Ovary (tissue), 10 donors: Measurements from ENCODE around the gene ANKFN1. TPM values are rescaled to one million over a fixed set of nuclear protein-coding genes. Genes with fewer than 3 reads are reported as not detected.

Experiments
- DNase-seq, 5 donors: peaks; one replicate each; pipeline ENCODE4 v3.0.0-alpha.2; 2019 to 2020
- H3K27ac ChIP-seq, 2 donors: fragments of 200-600 bp; one replicate each; pipeline versions ENCODE4 v1.5.1 to v1.8.0; 2019 to 2022
- H3K27me3 ChIP-seq: fragments of 200-600 bp; one replicate; pipeline ENCODE4 v1.8.0; 2022
- H3K36me3 ChIP-seq: fragments of 200-600 bp; sonication (generic); one replicate; pipeline ENCODE4 v1.5.1; 2019
- H3K4me1 ChIP-seq: one replicate; pipeline ENCODE4 v1.8.1; 2013; ENCODE audit warnings: mild to moderate bottlenecking, moderate library complexity; ENCODE audit not compliant: insufficient read depth
- H3K4me3 ChIP-seq: fragments of 200-600 bp; sonication (generic); one replicate; pipeline ENCODE4 v1.5.1; 2017
- H3K9me3 ChIP-seq, 2 donors: fragments of 200-600 bp in 1 of 2; sonication (generic) in 1 of 2; one replicate each; pipeline versions ENCODE4 v1.5.1 to v1.8.1; 2013 to 2019; ENCODE audit warnings: mild to moderate bottlenecking in 1 of 2, moderate library complexity in 1 of 2
- CTCF ChIP-seq, 3 donors: fragments of 450-650 bp in 2 of 3; fragments of 200-600 bp in 1 of 3; IDR thresholded peaks; one replicate each; pipeline versions ENCODE4 v1.5.1 to v1.8.0; 2016 to 2022; ENCODE audit warnings: antibody characterized with exemption in 3 of 3, mild to moderate bottlenecking in 1 of 3
- EP300 ChIP-seq: sonication (generic); formaldehyde crosslinking; IDR thresholded peaks from one replicate; pipeline ENCODE4 v1.6.1; 2017; ENCODE audit warnings: antibody characterized with exemption
- POLR2A ChIP-seq: fragments of 450-650 bp; IDR thresholded peaks from one replicate; pipeline ENCODE4 v1.6.1; 2017; ENCODE audit warnings: antibody characterized with exemption, mild to moderate bottlenecking, moderate library complexity
- WGBS, 3 donors: extraction: QIAGEN DNeasy Blood & Tissue Kit in 1 of 3; methylation state at CpG; one replicate each; pipeline versions ENCODE4 v1.1.5 to v1.1.7; 2013 to 2017; 5-methylcytosine and 5-hydroxymethylcytosine counted together
- intact Hi-C, 4 donors: fragments of 100-400 bp; cut with DNase I; formaldehyde crosslinking; loops; one replicate each; pipeline versions ENCODE4 v1.11.0 to v1.15.1; 2022 to 2023
- long read RNA-seq, 3 donors: library from polyadenylated mRNA in 2 of 3; unstranded in 2 of 3; transcript quantifications; one replicate each; pipeline ENCODE4 v2.0.0 and lab custom pipeline, GENCODE V29; 2021 to 2026
- polyA plus RNA-seq, 2 donors: library from polyadenylated mRNA; stranded (reverse); fragments of 200-250 nt in 1 of 2; fragments of 350-450 nt in 1 of 2; fragmentation: Illumina TruSeq in 1 of 2; extraction: RNeasy Lipid Tissue Mini Kit (QIAGEN cat#74804) in 1 of 2; gene quantifications; one replicate each; pipeline ENCODE4 v1.2.3, GENCODE V29; 2013 to 2014
- total RNA-seq, 7 donors: library from RNA; depleted of rRNA in 2 of 7; stranded (reverse); fragments of >200 nt in 2 of 7; fragmentation: NEBNext Ultra II Directional in 3 of 7; extraction: Animal tissue kit (Norgen Biotek cat#: 25700) in 3 of 7; gene quantifications; one replicate each; pipeline versions ENCODE4 v1.1.0 to v1.2.4, GENCODE V29; 2016 to 2023
- donor health status: DM: no; HTN: no; CAD: no; lungs with moderate emphysema.
- donor health status: DM: no; HTN: no; CAD: no.
- donor health status: Bipolar disorder and iron deficiency.
- donor health status: DM: yes; HTN: yes; CAD: no.
- donor health status: DM: no; HTN: no; CAD: no.
- donor health status: DM: yes; HTN: yes; CAD: no.

Gene ANKFN1
- total RNA-seq, result 1 to 10 TPM in 2 of 7 donors, under 1 TPM in 3, not detected in 2; 0.25 to 4.4 (median 0.71) TPM
- under 1 TPM in 1 of 2 donors, not detected in 1; 0.02 TPM for polyA plus RNA-seq
- long read RNA-seq, donor 1, result 0 reads
- long read RNA-seq, donor 2, result 0 reads
- long read RNA-seq, donor 3, result 0 reads

GRCh38 chr17:56152874-56153602, at the start of gene ANKFN1:
Gene ANKFN1, plus strand, starts transcription at chr17:56153475. Its CDS starts 59,193 bp downstream, at chr17:56212668.
- H3K4me1 ChIP-seq, result no peaks in the 10 kb centered on the region
- DNase-seq, result no peak
- no peaks in the 10 kb centered on the region for H3K9me3 ChIP-seq
- H3K27me3 ChIP-seq, result no peaks in the 10 kb centered on the region
- no peak within 1 kb of the TSS for H3K27ac ChIP-seq
- no peaks in the 10 kb centered on the region for H3K36me3 ChIP-seq
- 46 to 53% (median 50%) methylated on average over 11 of the region's 11 CpGs for WGBS, 3 donors
- intact Hi-C loops, result no loop called here
- TF ChIP-seq POLR2A, result no peak
- TF ChIP-seq EP300, result no peak
- no peak for TF ChIP-seq CTCF (IDR thresholded peaks at IDR 0.05)
- H3K4me3 ChIP-seq, result no peak within 1 kb of the TSS

- H3K27ac ChIP-seq, result no peak overlapping the region
- WGBS, 3 donors, result 76 to 87% (median 87%) methylated on average over 2 of the region's 2 CpGs
- intact Hi-C loops, result no loop called here
- H3K4me3 ChIP-seq, result no peak overlapping the region
- TF ChIP-seq POLR2A (no peak), EP300 (no peak), CTCF (IDR thresholded peaks at IDR 0.05) (no peak)
- no peaks in the 10 kb centered on the region for H3K36me3 ChIP-seq
- no peaks in the 10 kb centered on the region for H3K27me3 ChIP-seq
- no peaks in the 10 kb centered on the region for H3K9me3 ChIP-seq
- no peak for DNase-seq
- no peaks in the 10 kb centered on the region for H3K4me1 ChIP-seq
These were observed 44.4 kb upstream of the ANKFN1 start for GRCh38 chr17:56108811-56109284.

- intact Hi-C loops, result no loop called here
- Histone ChIP-seq H3K4me1 (no peaks in the 10 kb centered on the region), H3K27me3 (no peaks in the 10 kb centered on the region), H3K4me3 (no peak overlapping the region), H3K36me3 (no peaks in the 10 kb centered on the region), H3K9me3 (no peaks in the 10 kb centered on the region), H3K27ac (no peak overlapping the region)
- TF ChIP-seq EP300 (no peak), CTCF (IDR thresholded peaks at IDR 0.05) (no peak), POLR2A (no peak)
- DNase-seq, result no peak
- 59 to 69% (median 66%) methylated on average over 3 of the region's 3 CpGs for WGBS, 3 donors
These were observed 43.4 kb upstream of the ANKFN1 start for GRCh38 chr17:56109836-56110235.

- DNase-seq, result no peak
- no peaks in the 10 kb centered on the region for H3K36me3 ChIP-seq
- no peaks in the 10 kb centered on the region for H3K4me1 ChIP-seq
- H3K27ac ChIP-seq, result no peak overlapping the region
- WGBS, 3 donors, result 79 to 85% (median 83%) methylated on average over 4 of the region's 4 CpGs
- H3K27me3 ChIP-seq, result no peaks in the 10 kb centered on the region
- H3K9me3 ChIP-seq, result no peaks in the 10 kb centered on the region
- intact Hi-C loops, result no loop called here
- H3K4me3 ChIP-seq, result no peak overlapping the region
- no peak for TF ChIP-seq EP300
- TF ChIP-seq CTCF (IDR thresholded peaks at IDR 0.05), result no peak
- TF ChIP-seq POLR2A, result no peak
These were observed 42.7 kb upstream of the ANKFN1 start for GRCh38 chr17:56110463-56111135.
